Left colon (tissue), 2 donors: Measurements from ENCODE around the gene TSC22D4. TPM values are rescaled to one million over a fixed set of nuclear protein-coding genes. Genes with fewer than 3 reads are reported as not detected.
A peak's percentile ranks its signal among the peaks of the same experiment; 100 is the strongest.
"Not testable (repeated sequence)": the region's sequence is repeated elsewhere in the genome, so short reads cannot be mapped to it uniquely, and the experiment has no call there.

Experiments
- ATAC-seq: fragments of 200-7000 bp; cut with Tn5 transposase; one replicate; pipeline ENCODE4 v1.9.1; 2020; ENCODE audit warnings: mild to moderate bottlenecking, moderate library complexity
- DNase-seq, 2 donors: peaks; one replicate each; pipeline ENCODE4 v3.0.0-alpha.2; 2020
- intact Hi-C, 2 donors: fragments of 100-400 bp; cut with DNase I in 1 of 2; cut with micrococcal nuclease in 1 of 2; formaldehyde crosslinking; loops; one replicate each; pipeline versions ENCODE4 v1.11.2 to v1.14.0; 2022; cut with DNase I, micrococcal nuclease
- total RNA-seq, 2 donors: library from RNA; stranded (reverse); fragmentation: NEBNext Ultra II Directional; extraction: Animal tissue kit (Norgen Biotek cat#: 25700); gene quantifications; one replicate each; pipeline ENCODE4 v1.2.1, GENCODE V29; 2021
- donor health status: DM: no; HTN: no; CAD: no.
- donor health status: DM: yes; HTN: yes; CAD: no.

The TSC22D4 gene
- total RNA-seq, 2 donors from 2014 or later = 45.9 to 57.2 TPM

GRCh38 chr7:100455206-100455605 lies 23.8 kb downstream of the TSC22D4 start:
- no peak for DNase-seq
- ATAC-seq = no peak
- intact Hi-C loops = no loop called here

- DNase-seq, intact Hi-C loops: not testable (repeated sequence)
Measured at GRCh38 chr7:100453854-100454253, 25.2 kb downstream of the TSC22D4 start.

GRCh38 chr7:100452513-100452912 lies 26.5 kb downstream of the TSC22D4 start:
- ATAC-seq (no peak), DNase-seq (no peak)
- intact Hi-C loops = no loop called here

More at GRCh38 chr7:100453854-100454253, 25.2 kb downstream of the TSC22D4 start:
- ATAC-seq = not testable (repeated sequence)

- no peak for ATAC-seq
- no peak for DNase-seq
- intact Hi-C loops = no loop called here
Measured at GRCh38 chr7:100449190-100449795, 29.7 kb downstream of the TSC22D4 start.

- intact Hi-C loops, DNase-seq, ATAC-seq: not testable (repeated sequence)
Measured at GRCh38 chr7:100447363-100447762, 31.7 kb downstream of the TSC22D4 start.

- intact Hi-C loops = no loop called here
- ATAC-seq (no peak), DNase-seq (no peak)
Measured at GRCh38 chr7:100446040-100446439, 33.0 kb downstream of the TSC22D4 start.

GRCh38 chr7:100444311-100445278 lies 34.4 kb downstream of the TSC22D4 start:
- intact Hi-C loops = no loop called here
- peak; percentile 80 for ATAC-seq
- DNase-seq = peak in 1 of 2 donors; percentile 11

- ATAC-seq = no peak
- intact Hi-C loops = no loop called here
- DNase-seq = no peak
Measured at GRCh38 chr7:100443096-100443840, 35.7 kb downstream of the TSC22D4 start.

- ATAC-seq = no peak
- DNase-seq = no peak
- intact Hi-C loops = no loop called here
Measured at GRCh38 chr7:100441641-100442535, 37.1 kb downstream of the TSC22D4 start.

GRCh38 chr7:100439244-100439643 lies 39.8 kb downstream of the TSC22D4 start:
- ATAC-seq, intact Hi-C loops, DNase-seq: not testable (repeated sequence)

GRCh38 chr7:100438731-100439130 lies 40.3 kb downstream of the TSC22D4 start:
- ATAC-seq, DNase-seq, intact Hi-C loops: not testable (repeated sequence)

- no peak for DNase-seq
- no peak for ATAC-seq
- intact Hi-C loops = no loop called here
Measured at GRCh38 chr7:100438172-100438571, 40.8 kb downstream of the TSC22D4 start.

GRCh38 chr7:100437150-100438100 lies 41.6 kb downstream of the TSC22D4 start:
- ATAC-seq = no peak
- DNase-seq = peak; percentile 26 to 37
- intact Hi-C loops = no loop called here

GRCh38 chr7:100435401-100436304 lies 43.4 kb downstream of the TSC22D4 start:
- intact Hi-C loops = no loop called here
- peak; percentile 55 for ATAC-seq
- peak; percentile 45 to 66 for DNase-seq

- DNase-seq (no peak), ATAC-seq (no peak)
- intact Hi-C loops = no loop called here
Measured at GRCh38 chr7:100434297-100435144, 44.5 kb downstream of the TSC22D4 start.
